Skin of body (tissue), 2 donors: ENCODE results near the gene VAT1L. TPM values are rescaled to one million over a fixed set of nuclear protein-coding genes. Genes with fewer than 3 reads are reported as not detected.

Experiments used
- DNase-seq: peaks from one replicate; lab custom pipeline; 2025; lab: John Stamatoyannopoulos, UW
- total RNA-seq: library from RNA; depleted of rRNA; stranded (reverse); fragments of >200 nt; gene quantifications from one replicate; pipeline ENCODE4 v1.2.3, GENCODE V29; 2014

The VAT1L gene
- total RNA-seq, 1 donor from 2014 or later: 2.4 TPM

DNA sequence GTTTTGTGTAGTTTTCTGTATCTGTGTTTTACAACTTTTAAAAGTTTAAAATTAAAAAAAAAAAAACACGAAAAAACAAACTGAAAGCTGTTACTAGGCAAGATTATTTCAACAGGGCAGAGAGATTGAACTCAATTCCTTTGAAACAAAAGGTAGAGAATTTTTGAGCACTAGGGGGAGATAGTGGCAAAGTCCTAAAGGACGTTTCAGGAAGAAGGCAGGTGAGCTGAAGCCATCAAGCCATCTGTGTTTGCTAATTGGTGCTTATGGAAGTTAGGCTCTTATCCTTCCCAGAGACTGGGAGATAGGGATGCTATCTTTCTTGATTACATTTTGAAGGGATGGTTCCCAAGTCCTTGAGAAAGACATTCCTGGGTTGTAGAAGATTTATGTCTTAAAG is 163.4 kb downstream of the VAT1L start:
- no peak for DNase-seq

- no peak for DNase-seq
Measured at GRCh38 chr16:77955127-77955526, 166.8 kb downstream of the VAT1L start.

GRCh38 chr16:77956231-77956630 is 167.9 kb downstream of the VAT1L start:
- DNase-seq: no peak

GRCh38 chr16:77960766-77961165 is 172.4 kb downstream of the VAT1L start:
- DNase-seq: no peak

DNA sequence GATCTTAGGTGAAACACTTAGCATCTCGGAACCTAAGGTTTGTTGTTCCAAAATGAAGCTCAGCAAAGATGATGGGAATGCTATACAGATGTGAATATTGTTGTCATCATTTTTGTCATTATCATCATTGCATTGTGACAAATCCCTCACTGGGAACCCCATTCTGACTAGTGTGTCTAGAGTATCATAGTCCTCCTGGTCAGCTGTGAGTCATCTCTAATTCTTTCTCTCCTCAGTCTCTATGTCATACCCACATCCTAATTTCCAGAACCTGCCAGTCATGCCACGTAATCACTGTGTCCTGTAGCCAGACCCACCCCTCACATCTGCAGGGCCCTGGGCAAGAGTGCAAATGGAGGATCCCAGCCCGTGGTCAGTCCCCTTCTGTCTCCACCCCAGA is 173.4 kb downstream of the VAT1L start:
- no peak for DNase-seq

- DNase-seq: no peak
Measured at GRCh38 chr16:77962689-77963088, 174.3 kb downstream of the VAT1L start.

DNA sequence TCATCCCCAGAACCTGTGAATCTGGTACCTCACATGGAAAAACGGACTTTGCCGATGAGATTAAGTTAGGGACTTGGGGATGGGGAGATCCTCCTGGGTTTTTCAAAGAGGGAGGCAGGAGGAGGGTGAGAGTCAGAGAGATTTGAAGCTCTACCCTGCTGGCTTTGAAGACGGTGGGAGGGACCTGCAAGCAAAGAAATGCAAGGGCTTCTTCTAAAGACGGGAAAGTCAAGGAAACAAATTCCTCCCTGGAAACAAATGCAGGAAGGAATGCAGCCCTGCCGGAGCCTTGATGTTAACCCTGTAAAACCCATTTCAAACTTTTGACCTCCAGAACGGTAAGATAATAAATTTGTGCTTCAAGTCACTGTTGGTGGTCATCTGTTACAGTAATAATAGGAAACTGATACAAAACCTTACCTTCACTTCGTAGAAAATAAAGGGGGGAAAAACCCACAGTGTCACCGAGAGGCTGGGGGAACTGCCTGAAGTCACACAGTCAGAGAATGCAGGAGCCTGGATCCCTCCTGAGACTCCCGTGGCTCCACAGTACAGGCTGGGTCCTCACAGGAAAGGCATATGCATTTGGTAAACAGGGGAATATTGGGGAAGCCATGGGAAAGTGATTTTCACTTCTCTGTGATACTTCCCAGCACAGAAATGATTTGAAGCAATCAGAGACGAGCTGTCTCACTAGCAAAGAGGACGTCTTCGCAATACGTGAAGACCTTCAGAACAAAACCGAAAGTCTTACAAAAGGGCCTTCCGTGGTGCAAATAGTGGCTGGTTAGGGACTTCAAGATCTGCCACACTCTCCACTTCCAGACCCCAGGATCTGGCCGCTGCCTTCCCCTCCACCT is 175.1 kb downstream of the VAT1L start:
- DNase-seq: no peak

DNA sequence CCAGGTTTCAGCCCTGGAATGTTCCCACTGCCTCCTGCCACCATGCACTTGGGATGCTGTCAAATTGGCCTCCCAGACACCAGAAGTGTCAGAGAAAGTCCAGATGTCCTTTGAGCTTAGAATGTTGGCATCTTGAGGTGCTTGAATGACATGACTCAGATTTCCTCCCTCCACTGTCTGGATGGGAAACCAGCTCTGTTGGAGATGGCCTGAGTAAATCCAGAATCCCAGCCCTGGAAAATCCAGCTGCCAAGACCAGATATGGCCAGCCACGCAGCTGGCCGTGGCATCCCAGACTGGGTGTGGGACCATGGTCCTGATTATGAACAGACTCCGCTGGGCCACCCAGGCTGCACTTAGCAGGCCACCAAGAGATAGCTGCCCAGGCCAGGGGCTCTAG is 177.0 kb downstream of the VAT1L start:
- no peak for DNase-seq

DNA sequence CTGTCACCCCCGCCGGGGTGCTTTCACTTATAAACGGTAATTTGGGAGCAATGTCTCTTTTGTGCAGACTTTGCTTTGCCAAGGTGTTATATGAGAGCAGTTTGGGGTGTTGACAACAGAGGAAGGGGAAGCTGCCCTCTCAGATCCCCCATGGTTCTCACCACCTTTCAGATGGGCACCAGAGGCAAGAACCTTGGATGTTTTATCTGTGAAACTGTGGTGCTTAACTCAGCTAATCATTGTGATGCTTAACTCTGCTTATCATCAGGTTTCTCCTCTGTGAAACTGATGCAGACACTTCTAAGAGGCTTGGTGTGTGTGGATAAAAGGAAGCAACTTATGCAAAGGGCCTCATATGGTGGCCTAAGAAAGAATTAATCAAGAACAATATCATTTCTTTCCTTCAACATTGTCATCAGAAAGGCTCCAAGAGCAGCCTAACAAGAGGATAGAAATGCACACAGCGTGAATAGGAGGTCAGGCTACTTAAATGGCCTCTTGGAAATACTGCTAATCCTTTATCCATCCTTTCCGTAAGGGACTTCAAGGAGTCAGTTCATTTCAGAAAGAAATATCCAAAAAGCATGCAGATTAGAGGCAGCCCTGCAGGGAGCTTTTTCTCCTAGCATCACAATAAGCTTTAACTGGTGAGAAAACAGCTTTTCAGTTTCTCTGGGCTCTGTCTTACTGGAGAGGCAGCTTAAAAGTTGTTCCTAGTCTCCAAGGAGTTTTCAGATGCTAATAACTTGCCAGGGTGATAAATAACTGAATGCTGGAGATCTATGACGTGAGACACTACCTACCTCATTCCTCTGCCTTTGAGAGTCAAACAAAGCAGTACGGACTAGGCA is 178.9 kb downstream of the VAT1L start:
- no peak for DNase-seq

- DNase-seq: no peak
Measured at GRCh38 chr16:77969861-77970260, 181.5 kb downstream of the VAT1L start.

DNA sequence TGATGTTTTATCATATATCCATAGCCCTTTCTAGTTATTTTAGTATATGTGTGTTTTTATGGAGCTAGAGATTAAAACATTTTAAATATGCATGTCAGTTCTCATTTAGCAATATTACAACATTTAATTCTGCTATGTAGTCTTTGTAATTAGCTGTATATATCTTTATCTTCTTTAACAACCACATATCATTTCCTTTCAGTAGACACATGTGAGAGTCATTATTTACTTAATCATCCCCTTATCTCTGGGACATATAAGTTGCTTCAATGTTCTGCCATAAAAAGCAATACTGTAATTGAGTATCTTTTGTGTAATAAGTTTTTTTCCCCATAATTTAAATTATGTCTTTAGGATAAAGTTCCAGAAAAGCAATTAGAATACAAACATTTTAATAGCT is 182.0 kb downstream of the VAT1L start:
- DNase-seq: no peak

- peak; percentile 46 for DNase-seq
Measured at GRCh38 chr16:77971306-77972061, 183.1 kb downstream of the VAT1L start.

GRCh38 chr16:77972062-77972392 is 183.7 kb downstream of the VAT1L start:
- DNase-seq: no peak

DNA sequence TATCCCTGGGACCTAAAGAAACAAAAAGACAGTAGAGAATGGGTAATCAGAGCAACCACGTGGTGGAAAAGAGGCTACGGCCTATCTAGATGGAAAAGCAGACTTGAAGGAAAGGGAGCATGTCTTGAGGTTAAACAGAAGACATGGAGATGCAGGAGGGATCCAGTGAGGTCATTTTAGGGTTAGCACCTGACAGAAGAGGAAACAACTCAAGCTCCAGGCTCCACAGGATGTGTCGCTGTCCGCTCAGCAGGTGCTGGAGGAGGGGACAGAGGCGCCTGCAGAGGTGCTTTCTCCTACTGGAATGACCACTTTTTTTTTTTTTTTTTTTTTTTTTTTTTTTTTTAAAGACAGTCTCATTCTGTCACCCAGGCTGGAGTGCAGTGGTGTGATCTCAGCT is 186.5 kb downstream of the VAT1L start:
- no peak for DNase-seq

- DNase-seq: no peak
Measured at GRCh38 chr16:77975942-77976341, 187.6 kb downstream of the VAT1L start.

- no peak for DNase-seq
Measured at GRCh38 chr16:77977339-77977738, 189.0 kb downstream of the VAT1L start.

- no peak for DNase-seq
Measured at GRCh38 chr16:77985111-77985510, 196.7 kb downstream of the VAT1L start.

- no peak for DNase-seq
Measured at GRCh38 chr16:77986011-77986740, 197.8 kb downstream of the VAT1L start.

DNA sequence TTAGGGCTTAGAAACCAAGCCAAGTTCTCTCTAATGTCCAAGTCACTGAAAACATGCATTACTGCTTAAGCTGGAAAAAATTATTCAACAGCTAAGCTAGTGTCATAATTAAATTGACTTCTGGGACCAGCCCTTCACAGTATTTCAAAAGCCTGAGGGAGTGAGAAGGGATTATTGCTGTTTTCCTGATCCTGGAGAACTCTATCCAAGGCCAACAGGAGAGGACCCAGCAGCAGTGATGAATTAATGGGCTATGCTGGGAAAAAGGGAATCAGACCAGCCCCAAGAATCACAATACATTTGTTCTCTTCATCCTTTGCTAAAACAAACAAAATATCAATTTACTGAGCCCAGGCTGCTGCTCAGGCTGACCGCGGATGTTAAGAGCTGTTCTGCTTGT is 199.4 kb downstream of the VAT1L start:
- peak; percentile 55 for DNase-seq

- DNase-seq: peak; percentile 19
Measured at GRCh38 chr16:77989846-77990245, 201.5 kb downstream of the VAT1L start.

- DNase-seq: no peak
Measured at GRCh38 chr16:77991701-77992100, 203.3 kb downstream of the VAT1L start.
